GM21786 (cell line): ENCODE measurements around the gene NTRK1.

Source experiments
- ATAC-seq: cut with Tn5 transposase; IDR thresholded peaks from one replicate; pipeline ENCODE4 v1.9.1; 2021; ENCODE audit not compliant: unreplicated experiment

The NTRK1 gene

DNA sequence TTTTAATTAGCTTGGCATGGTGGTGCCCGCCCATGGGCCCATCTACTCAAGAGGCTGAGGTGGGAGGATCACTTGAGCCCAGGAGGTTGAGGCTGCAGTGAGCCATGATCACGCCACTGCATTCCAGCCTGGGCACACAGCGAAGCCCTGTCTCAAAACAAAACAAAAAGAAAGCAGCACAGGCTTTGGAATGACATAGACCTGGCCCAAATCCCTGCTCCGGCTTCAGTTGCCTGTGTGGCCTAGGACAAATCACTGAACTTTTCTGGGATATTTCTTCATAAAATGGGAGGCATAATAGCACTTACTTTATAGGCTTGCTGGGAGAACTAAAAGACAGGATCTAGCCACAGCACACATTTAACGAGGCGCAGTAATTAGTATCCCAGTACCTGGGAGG, 35.3 kb downstream of the NTRK1 start:
- no peak for ATAC-seq

DNA sequence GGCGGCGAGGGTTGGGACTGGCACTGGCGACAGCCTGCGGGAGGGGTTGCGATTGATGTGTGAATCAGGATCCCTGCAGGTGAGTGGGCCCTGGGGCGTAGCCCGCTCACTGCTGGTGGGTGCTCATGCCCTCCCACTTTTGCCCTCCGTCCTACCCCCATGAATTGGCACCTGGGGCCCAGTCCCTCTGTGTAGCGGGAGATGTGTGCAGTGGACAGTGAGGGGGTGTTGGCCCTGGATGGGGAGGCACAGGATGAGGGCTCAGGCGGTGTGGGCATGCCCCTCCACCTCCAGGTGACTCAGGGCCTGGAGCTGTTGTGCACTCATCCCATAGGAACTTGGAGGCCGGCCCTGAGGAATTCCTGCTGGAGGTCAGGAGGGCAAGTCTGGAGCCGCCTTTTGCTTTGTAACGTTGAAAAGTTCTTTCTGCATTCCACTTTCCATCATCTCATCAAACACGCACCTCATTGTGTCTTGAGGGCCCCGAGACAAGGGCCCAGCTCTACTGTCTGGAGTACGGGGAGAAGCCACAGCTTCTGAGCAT, 35.9 kb downstream of the NTRK1 start:
- ATAC-seq, result no peak

DNA sequence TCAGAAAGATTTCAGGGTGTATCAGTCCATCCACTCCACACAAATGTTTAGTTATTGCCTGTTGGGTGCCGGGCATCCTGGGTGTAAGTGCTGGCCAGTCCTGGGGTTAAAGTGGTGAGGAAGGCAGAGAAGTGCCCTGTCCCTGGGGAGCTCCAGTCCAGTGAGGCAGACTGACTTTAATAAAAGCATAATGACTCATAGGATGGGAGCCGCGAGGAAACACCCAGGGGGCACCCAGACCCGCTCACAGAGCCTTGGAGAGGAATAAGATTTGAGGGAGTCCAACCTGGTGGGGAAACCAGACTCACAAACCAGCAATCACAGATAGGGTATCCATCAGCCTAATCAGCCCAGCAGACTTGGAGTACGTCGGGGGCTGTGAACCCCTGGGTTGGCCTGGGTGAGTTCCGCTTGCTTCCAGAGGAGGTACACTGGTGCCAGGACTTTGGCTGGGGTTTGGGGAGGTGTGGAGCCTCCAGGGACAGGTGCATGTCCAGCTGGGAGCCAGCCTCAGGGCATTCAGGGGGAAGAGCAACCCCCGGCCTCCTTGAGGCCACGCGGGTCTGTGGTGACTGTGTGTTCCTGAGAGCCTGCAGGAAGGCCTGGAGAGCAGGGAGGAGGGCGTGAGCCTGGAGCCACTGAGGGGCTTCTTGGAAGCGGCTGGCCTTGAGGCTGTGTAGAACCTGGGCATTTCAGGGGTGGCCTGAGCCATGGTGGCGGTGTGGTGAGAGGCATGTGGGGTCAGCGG, 36.6 kb downstream of the NTRK1 start:
- no peak for ATAC-seq

DNA sequence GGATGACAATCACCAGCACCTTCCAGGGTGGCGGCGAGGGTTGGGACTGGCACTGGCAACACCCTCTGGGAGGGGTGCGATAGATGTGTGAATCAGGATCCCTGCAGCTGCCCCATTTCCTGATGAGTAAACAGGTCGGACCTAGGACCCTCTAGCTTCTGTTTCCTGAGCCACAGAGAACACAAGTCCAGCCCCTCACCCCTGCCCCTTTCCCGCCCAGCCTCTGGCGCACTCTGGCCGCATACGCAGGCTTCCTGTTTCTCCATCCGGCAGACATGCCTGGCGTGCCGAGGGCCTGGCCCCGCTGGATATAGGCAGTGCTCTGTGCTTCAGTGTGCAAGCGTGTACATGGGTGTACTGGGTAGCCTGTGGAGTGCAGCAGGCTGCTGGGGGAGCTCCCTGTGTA, 37.5 kb downstream of the NTRK1 start:
- ATAC-seq, result no peak

DNA sequence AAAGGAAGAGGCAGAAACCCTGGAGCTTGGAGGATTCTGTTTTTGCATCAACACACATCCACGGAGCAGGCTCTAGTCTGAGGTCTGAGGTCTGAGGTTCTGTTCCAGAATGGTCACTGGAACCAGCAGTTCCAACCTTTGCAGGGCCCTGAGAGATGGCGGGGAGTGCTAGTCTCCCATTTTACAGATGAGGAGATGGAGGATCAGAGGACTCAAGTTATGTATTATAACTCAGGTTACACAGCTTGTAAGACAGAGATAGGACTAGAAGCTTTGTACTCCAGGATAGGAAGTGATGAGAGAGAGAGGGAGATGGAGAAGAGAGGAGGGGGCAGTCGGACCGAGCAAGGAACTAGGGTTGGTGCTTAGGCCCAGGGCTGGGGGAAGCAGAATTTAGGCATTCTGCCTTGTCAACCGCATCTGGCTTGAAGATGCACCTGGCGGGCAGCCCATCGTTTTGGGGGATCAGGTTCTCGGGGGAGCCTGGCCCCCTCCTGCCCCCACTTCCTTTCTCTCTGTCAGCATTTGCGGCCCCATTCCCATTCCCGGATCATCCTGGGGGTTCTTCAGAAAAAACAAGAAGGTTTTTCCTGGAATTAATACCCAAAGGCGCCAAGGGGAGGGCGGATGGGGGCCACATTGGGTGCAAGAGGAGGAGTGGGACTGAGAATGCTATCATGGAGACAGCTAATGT, 38.5 kb downstream of the NTRK1 start:
- no peak for ATAC-seq

DNA sequence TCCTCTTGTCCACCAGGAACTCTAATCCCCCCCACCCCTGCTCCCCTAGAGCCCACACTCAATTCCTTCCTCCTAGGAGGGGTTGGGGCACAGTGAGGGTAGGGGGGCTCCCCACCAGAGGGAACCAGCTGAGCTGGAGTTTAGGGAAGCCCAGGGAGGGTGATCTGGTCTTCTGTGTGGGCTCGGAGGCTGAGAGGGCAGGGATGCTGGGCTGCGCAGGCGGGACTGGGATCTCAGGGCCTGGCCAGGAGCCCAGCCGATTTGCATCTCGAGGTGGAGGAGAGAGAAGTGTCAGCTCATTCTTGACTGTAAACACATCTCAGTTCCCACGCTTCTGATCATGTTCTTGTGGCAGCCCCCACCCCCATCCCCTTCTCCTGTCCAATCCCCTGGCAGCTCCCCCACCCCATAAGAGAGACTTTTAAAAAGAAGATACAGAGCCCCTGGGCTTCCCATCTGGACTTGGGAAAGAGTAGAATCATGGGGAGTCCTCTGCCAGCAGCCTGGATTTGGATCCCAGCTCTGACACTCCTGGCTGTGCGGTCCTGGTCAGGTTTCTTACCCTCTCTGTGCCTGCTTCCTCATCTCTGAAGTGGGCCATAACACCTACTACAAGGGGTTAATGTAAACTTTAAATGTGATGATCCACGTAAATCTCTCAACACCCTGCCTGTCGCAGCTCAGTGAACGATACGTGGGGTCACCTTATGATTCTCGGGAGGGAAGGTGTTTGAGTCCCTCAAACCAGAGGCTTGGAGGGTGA, 39.5 kb downstream of the NTRK1 start:
- ATAC-seq, result no peak

DNA sequence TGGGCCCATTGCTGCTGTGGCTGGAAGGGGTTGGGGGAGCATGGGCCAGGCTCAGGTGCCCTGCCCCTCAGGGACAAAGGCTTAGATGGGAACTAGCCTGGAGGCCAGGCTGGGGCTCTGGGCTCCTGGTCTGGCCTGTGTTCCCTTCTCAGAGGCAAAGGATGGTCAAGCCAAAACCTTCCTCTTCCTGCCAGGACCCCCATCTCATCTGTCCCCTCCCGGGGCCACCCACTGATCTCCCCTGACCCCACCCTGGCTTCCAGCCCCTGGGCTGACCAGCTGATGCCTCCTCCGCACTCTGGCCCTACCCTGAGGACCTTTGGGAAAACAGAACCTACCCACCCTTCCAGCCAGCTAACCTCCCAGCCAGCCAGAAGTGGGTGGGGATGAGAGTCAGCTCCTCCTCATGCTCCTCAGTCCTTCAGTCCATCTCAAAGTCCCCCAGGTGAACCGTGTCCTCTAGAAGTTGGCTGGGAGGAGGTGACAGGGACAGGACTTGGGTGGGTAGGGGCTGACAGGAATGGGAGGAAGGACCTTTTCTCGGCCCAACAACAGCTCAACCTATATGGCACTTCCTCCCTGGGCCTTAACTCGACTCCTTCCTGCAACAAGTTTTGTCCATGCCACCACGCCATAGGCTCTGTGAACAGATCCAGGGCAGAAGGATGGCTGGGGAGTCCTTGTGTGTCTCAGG, 40.4 kb downstream of the NTRK1 start:
- no peak for ATAC-seq

DNA sequence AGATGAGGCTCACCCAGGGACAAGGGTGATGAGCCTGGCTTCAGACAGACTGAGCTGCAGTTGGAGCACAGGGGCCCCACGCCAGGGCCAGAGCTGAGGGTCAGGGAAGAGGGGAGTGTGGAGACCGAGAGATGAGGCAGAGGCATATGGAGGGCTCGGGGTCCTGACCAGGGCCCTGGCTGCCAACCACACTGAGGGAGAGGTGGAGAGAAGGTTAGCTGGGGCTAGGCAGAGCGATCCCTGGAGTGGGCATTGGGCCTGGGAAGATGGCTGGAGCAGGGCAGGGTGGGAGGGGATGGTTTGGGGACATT, 40.9 kb downstream of the NTRK1 start:
- ATAC-seq, result no peak

DNA sequence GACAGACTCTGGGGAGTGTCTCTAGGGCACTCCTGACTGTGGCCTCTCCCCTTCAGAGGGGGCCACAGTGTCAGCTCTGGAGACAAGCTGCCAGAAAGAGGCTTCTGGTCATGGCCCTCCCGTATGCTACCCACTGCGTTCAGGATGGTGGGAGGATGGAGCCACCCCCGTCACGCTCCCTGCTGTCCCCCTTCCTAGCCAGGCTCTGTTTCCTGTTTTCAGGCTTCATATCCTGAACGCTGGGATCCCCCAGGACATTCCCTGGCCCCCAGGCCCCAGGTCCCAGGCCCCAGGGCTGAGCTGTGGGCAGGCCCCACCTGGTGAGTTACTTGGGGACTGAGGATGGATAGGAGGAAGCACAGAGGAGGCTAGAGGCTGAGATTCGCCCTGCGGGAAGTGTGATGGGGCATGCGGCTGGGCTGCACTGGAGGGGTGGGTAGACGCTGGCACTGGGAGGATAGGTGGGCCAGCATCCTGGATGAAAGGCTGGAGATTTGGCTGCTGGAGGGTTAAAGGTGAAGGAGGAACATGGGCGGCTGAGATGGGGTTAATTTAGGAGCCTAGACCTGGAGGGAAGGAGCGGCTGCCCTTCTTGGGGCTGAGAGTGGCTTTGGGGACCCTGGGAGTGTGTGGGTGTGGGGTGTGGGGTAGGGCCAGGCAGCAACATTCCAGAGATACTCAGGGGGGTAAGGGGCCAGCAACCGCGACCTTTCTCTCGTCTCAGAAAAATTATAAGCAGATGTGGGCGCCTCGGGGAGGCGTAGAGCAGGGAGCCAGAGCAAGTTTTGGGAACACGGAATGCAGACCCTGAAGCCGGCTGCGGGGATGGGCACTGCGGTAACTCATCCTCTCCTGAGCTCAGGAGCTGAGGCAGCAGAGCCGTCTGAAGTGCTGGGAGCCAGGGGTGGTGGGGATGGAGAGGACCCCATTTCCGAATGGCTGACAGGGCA, 41.6 kb downstream of the NTRK1 start:
- ATAC-seq, result no peak

DNA sequence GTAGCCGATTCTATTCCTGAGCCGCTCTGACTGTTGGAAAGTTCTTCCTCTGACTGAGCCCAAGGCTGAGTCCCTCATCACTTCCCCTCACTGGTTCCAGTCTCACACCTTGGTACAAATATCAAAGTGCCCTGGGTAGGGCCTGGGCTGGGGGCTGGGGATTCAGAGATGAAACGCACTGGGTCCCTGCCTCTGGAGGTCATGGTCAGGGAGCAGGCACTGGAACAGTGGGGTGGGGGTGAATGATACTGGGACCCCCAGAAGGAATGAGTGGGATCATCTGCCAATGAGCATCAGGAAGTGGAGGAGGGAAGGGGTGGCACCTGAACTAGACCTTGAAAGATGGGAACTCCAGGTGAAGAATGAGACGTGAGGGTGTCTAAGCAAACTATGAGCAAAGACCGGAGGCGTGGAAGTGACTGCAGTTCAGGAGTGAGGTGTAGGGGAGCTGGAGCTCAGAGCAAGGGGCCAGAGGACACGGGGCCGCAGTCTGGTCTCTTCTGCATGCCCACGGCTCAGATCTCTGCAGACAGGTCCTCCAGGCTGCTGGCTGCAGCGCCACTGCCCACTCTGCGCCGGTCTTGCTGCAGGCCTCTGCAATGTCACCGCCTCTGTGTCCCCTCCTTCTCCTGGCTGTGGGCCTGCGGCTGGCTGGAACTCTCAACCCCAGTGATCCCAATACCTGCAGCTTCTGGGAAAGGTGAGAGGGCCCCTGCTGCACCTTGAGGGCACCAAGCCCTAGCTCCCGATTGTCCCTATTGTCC, 42.8 kb downstream of the NTRK1 start:
- no peak for ATAC-seq

DNA sequence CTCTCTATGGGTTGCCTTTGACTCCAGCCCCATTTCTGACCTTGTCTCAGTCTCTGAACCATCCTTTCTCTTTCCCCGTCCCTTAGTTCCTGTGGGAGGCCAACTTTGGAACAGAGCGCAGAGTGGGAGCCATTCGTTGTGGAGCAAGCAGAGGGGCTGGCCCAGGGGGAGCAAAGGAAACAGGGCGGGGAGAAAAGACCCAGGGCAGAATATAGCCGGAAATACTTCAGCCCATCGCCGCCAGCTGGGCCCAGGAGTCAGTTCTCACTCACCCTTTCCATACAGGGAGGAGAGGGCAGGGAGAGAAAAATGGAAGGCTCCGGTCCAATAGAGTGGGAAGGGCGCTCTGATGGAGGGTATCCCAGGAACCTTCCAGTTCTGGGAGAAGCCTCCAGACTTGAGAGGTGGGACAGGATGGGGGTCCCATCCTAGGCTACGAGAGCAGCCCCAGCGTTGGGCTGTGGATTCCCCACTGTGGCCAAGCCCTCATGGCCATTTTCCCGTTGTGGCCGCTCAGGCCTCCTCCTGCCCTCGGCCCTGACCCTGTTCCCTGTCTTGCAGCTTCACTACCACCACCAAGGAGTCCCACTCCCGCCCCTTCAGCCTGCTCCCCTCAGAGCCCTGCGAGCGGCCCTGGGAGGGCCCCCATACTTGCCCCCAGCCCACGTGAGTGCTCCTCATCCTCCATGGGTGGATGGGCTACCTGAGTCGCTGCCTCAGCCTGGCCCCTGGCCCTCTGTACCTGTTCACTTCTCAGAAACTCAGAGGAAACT, 43.7 kb downstream of the NTRK1 start:
- no peak for ATAC-seq

DNA sequence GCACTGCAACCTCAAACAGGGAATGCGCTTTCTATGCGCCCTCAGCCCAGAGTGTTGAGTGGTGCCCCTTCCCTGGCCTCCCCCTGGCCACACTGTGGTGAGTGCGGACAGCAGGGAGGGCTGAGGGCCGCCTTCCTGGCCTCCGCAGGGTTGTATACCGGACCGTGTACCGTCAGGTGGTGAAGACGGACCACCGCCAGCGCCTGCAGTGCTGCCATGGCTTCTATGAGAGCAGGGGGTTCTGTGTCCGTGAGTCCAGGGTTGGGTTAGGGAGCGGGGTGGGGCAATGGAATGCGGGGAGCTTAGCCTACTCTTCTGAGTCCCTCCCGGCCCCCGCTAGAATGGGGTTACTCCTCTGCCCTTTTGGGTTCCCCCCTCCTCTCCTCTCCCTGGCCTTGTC, 44.5 kb downstream of the NTRK1 start:
- ATAC-seq, result no peak

DNA sequence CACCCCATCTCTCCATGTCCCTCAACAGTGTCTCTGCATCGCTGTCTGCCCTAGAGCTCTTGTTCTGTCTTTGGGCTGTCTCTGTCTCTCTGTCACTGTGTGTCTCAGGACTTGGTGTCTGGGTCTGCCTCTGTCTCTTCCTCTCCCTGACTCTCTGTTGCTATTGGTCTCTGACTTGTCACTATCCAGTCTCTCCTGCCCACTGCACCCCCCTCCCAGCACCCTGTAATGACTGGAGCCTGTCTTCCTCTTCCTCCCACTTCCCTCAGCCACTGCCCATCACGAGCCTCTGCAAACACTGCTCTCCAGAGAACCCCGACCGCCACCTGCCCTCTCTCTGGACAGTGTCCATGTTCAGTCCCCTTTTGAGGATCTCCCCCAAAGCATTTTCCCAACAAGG, 45.0 kb downstream of the NTRK1 start:
- no peak for ATAC-seq

DNA sequence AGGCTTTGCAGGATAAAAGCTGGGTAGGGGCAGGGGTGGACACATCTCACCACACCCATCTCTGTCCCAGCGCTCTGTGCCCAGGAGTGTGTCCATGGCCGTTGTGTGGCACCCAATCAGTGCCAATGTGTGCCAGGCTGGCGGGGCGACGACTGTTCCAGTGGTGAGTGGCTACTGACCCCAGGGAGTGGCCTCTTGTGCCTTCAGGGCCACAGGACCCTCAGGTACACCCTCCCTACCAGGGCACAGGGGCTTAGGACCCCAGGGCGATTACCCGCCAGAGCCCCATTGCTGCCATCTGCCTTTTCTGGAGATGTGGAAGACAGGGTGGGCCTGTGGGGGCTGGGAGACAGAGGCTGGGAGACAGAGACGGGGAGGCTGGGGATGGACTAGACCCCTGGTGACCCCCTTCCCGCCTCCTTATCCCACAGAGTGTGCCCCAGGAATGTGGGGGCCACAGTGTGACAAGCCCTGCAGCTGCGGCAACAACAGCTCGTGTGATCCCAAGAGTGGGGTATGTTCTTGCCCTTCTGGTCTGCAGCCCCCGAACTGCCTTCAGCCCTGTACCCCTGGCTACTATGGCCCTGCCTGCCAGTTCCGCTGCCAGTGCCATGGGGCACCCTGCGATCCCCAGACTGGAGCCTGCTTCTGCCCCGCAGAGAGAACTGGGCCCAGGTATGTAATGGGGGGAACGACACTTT, 45.7 kb downstream of the NTRK1 start:
- no peak for ATAC-seq

DNA sequence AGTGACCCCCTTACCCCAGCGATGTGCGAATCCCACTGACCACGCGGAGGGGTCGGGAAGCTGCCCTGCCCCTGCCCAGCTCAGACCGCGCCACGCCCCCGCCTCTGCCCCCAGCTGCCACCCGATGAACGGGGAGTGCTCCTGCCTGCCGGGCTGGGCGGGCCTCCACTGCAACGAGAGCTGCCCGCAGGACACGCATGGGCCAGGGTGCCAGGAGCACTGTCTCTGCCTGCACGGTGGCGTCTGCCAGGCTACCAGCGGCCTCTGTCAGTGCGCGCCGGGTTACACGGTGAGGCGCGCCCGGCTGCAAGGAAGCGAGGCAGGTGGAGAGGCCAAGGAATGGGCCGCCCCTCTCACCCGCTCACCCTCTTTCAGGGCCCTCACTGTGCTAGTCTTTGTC, 47.9 kb downstream of the NTRK1 start:
- no peak for ATAC-seq

DNA sequence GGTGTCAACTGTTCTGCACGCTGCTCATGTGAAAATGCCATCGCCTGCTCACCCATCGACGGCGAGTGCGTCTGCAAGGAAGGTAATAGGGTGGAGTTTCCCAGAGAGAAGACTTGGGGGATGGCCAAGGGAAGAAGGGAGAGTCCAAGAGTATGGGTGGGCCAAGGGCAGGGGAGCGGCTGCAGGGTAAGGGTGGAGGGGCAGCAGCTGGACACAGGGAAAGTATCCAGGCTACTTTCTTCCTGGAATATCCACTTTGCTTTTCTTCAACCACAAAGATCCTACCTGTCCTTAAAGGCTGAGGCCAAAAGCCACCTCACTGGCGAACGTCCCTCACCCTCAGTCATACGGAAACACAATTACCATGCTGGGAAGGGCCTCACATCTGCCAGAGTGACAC, 48.3 kb downstream of the NTRK1 start:
- ATAC-seq, result no peak

DNA sequence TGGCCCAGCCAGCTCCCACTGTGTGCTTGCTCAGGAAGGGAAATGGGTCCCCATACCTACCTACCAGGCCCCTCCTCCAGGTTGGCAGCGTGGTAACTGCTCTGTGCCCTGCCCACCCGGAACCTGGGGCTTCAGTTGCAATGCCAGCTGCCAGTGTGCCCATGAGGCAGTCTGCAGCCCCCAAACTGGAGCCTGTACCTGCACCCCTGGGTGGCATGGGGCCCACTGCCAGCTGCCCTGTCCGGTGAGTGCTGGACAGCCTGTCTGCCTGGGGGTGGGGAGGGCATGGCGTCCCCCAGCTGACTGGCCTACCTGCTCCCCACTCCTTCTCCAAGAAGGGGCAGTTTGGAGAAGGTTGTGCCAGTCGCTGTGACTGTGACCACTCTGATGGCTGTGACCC, 49.0 kb downstream of the NTRK1 start:
- no peak for ATAC-seq

DNA sequence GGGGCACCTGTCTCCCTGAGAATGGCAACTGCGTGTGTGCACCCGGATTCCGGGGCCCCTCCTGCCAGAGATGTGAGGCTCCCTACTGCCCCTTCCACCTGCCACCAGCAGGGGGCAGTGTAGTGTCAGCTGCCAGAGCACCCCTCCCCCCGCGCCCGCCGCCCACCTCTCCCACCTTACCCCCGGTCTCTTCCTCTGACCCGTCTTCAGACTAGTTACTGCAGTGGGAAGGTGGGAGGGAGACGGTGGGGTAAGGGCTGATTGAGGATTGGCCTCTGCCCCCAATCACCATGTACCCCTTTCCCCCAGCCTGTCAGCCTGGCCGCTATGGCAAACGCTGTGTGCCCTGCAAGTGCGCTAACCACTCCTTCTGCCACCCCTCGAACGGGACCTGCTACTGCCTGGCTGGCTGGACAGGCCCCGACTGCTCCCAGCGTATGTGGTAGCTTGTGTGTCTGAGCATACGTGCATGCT, 49.7 kb downstream of the NTRK1 start:
- no peak for ATAC-seq
